Activated T-cell treated with anti-CD3 and anti-CD28 coated beads, Interleukin-2, amount 50 U/mL, for 48 hours (primary cell): Measurements from ENCODE around the gene MMEL1.
"Not testable (repeated sequence)": the region's sequence is repeated elsewhere in the genome, so short reads cannot be mapped to it uniquely, and the experiment has no call there.

Experiments used
- DNase-seq, 2 experiments: peaks; one replicate each; pipeline ENCODE4 v3.0.0-alpha.2; 2020

Gene MMEL1

GRCh38 chr1:2571348-2571747 lies 61.5 kb downstream of the MMEL1 start:
- no peak for DNase-seq

GRCh38 chr1:2570332-2570731 lies 62.5 kb downstream of the MMEL1 start:
- no peak for DNase-seq

GRCh38 chr1:2569703-2570102 lies 63.1 kb downstream of the MMEL1 start:
- DNase-seq = not testable (repeated sequence)

GRCh38 chr1:2569060-2569459 lies 63.8 kb downstream of the MMEL1 start:
- DNase-seq = no peak

- DNase-seq = not testable (repeated sequence)
Measured at GRCh38 chr1:2568187-2568816, 64.5 kb downstream of the MMEL1 start.

GRCh38 chr1:2567083-2567679 lies 65.6 kb downstream of the MMEL1 start:
- no peak for DNase-seq

- no peak for DNase-seq
Measured at GRCh38 chr1:2566101-2567045, 66.4 kb downstream of the MMEL1 start.

- DNase-seq = no peak
Measured at GRCh38 chr1:2564815-2565374, 67.9 kb downstream of the MMEL1 start.

- DNase-seq = no peak
Measured at GRCh38 chr1:2564006-2564814, 68.6 kb downstream of the MMEL1 start.

GRCh38 chr1:2563205-2563604 lies 69.6 kb downstream of the MMEL1 start:
- no peak for DNase-seq

GRCh38 chr1:2561898-2562895 lies 70.6 kb downstream of the MMEL1 start:
- DNase-seq = peak; percentile 64 to 66

- DNase-seq = no peak
Measured at GRCh38 chr1:2561446-2561845, 71.4 kb downstream of the MMEL1 start.

- DNase-seq = no peak
Measured at GRCh38 chr1:2560299-2561073, 72.3 kb downstream of the MMEL1 start.

- no peak for DNase-seq
Measured at GRCh38 chr1:2559509-2560298, 73.1 kb downstream of the MMEL1 start.

- no peak for DNase-seq
Measured at GRCh38 chr1:2558861-2559260, 74.0 kb downstream of the MMEL1 start.

- DNase-seq = no peak
Measured at GRCh38 chr1:2558420-2558819, 74.4 kb downstream of the MMEL1 start.

- DNase-seq = no peak
Measured at GRCh38 chr1:2557482-2558400, 75.1 kb downstream of the MMEL1 start.
